SW 1271 (cell line): ENCODE results near the gene SSRP1.

Experiments
- DNase-seq, 2 experiments: peaks; one replicate each; lab custom pipeline; 2025; lab: John Stamatoyannopoulos, UW

Gene SSRP1

DNA sequence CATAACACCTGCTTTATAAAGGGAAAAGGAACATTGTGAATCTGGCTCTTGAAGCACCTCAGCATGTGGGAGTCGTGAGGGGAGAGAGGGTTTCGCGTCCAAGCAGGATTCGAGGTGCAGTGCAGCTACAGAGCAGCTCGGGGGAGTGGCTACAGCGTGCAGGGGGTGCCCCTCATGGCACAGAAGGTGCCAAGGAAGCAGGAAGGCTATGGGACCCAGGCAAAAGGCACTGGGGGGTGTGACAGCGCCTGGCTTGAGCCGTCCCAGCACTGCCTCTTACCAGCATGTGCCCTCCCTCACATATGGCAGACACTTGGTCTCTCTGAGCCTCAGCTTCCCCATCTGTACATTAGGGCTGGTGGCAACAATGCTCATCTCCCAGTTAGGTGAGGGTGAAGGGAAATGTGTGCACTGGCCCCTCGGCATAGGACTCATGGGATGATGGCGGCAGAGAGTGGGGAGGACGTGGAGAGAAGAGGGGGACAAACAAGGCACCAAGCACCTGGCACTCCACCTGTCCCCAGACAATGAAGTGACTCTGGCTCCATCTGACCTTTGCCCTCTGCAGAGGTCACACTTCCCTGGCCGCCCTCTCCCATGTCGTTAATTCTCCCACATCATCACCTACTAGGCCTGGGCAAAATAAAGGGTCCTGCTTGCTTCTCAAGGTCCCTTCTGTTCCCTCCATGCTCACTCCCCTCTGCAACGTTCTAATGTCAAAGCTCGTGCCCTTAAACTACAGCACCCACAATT lies 21.3 kb downstream of the SSRP1 start:
- no peak for DNase-seq

DNA sequence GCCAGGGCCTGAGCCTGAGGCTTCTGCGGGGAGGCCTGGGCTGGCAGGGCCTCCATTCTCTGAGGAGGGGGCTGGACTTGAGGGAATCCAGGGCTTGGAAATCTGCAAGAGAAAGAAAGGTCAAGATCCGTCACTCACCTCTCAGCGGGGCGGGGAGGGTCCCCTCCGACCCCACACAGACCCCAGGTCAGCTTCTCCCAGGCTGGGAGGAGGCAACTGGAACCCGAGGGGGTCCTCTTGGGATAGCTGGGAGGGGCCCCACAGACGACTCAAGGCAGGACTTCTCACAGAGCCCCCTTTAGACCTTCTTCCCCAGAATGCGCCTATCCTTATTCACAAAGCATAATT lies 21.9 kb downstream of the SSRP1 start:
- DNase-seq, result no peak

DNA sequence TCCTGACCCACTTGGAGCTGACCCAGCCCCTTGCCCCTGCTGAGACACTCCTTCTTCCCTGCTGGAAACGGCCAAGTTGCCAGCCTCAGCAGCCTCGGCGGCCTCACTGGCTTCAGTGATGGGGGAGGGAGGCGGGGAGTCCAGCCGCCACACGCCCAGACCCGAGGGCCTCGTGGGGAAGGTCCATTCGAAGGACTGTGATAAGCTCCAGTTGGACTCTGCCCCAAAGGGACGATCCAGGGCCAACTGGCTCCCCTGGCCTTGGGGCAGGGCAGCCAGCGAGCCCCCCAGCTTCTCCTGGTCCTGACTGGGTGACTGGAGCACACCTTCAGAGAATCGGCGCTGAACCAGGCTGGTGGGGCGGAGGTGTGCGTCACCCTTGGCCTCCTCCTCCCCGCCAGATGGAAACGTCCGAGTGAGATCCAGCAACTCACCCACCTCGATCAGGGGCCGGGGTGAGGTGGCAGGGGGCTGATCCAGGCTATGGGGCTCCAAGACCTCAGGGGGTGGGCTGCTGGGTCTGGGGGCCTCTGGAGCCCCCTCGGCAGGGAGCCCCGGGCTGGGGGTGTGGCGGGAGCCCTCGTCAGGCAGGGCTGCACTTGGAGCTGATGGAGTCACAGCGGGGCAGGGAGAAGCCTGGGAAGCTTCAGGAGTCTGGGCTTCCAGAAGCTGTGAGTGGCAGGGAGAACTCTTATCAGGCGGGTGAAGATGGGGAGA lies 22.5 kb downstream of the SSRP1 start:
- DNase-seq, result no peak

DNA sequence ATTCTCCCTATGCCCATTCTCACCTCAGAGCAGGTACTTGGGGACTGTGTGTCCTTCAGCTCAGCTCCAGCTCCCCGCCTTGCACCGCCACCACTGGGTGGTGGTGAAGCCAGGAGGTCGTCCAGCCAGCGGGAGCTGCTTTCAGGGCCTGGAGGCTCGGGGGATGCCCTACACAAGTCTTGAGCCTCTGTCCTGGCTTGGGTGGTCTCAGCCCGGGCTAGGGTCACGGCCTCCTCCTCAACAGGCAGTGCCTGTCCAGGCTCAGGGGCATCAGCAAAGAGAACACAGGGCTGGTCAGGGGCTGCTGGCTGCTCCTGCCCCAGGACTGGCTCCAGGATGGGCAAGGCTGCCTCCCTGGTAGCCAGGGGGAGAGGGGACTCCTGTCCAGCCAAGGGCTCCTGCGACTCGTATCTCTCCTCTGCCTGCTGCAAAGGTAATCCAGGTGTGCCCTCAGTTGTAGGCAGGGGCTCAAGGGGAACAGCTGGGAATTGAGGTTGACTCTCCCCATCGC lies 23.1 kb downstream of the SSRP1 start:
- no peak for DNase-seq

DNA sequence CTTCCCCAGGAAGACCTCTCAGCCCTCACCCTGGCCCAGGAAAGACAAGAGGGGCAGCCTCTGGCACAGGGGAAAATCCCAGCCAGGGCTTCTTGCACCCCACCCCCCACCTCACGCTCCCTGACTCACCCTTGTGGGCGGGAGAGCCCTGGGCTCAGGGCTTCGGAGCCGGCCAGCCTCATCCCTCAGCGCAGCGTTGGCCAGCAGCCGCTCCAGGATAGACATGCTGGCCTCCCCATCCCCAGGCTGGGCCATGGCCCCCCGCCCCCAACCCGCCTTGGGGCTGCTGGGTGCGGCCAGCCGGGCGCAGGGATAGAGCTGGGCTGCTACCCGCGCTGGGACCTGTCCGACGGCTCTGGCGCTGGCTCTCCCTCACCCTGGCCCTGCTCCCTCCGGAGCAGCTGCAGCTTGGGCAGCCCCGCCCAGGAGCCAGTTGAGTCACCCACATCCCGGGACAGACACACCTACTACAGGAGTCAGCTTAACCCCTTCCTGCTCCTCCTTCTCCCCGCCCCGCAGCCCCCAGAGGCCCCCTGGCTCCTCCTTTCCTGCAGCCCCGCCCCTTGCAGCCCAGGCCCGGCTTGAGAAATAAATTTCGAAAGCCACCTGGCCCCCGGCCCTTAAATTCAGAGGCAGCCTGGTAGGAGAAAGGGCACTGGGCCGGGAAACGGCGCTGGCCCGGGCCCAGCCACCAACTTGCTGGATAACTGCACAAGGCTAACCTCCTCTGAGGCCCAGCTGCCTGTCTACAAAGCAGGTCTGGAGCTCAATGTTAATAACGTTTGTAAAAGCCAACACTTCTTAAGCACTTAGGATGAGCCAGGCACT lies 24.4 kb downstream of the SSRP1 start:
- DNase-seq, result peak; percentile 80 to 95

DNA sequence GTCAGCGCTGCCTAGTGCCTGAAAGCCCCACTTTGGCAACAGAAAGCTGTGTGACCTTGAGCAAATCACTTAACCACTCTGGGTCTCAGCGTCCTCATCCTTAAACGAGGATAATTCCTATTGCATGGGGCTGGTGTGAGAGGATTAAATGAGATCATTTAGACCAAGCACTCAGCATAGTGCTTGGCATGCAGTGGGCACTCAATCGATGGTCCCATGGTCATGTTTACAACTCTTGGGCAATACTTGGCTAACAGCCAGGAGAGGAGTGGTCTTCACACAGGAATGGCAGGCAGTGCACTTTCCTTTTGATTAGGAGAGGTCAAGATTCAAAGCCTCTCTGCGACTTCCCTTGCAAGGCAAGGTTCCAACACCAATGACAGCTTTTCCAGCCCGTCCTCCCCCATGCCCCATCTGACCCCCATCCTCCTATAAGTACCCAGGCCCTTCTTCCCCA lies 25.0 kb downstream of the SSRP1 start:
- DNase-seq, result no peak

DNA sequence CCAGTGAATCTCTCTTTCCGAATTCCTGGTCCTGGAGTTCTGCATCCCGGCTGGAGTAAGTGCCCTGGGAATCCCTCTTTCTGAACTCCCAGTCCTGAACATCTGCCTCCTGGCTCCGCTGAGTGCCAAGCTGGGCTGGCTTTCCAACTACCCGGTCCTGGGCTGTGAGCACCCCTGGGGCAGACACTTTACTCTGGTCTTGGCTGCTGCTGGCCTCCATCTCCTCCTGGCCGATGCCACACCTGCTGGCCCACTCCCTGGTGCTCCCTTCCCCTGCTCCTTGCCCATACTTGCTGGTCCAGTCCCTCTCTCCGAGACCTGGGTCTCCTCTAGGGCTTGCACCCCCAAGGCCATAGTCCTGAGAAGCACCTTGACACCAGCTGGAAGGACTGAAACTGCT lies 25.6 kb downstream of the SSRP1 start:
- no peak for DNase-seq

DNA sequence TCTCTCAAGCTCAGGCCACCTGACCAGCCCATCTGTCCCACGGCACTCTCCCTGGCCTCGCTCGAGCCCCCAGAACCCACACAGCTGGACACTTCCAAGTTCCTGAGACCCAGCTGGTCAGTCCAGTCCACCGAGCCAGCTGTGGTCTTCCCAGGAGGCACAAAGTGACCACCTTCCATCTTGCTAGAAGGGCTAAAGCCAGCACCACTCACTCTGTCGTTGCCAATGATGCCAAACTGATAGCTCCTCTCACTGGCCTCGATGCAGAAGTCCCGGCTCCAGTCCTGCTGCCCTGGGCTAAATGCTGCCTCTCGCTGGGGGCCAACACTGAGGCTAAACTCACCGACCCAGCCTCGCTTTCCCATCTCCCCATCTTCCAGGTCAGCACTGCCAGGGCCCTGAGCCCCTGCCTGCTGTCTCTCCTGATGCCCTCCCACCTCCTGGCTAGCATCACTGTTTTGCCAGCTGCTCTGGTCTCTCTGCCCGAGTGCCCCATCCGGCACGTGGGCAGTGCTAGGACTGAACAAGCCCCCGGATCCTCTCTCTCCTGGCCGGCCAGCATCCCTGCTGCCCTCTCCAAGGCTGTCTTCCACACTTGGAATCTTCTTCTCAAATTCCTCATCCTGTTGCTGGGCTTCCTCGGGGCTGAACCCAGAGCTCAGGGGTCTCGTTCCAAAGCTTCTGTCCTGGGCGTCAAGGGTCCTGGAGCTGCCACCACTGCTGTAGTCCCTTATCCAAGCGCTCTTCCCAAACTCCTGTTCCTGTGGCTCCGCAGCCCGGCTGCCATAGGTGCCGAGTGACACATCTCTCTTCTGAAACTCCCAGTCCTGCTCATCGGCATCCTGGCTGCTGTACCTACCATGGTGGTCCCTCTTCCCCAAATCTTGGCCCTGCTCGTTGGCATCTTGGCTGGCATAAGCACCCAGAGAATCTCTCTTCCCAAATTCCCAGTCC lies 26.3 kb downstream of the SSRP1 start:
- no peak for DNase-seq

DNA sequence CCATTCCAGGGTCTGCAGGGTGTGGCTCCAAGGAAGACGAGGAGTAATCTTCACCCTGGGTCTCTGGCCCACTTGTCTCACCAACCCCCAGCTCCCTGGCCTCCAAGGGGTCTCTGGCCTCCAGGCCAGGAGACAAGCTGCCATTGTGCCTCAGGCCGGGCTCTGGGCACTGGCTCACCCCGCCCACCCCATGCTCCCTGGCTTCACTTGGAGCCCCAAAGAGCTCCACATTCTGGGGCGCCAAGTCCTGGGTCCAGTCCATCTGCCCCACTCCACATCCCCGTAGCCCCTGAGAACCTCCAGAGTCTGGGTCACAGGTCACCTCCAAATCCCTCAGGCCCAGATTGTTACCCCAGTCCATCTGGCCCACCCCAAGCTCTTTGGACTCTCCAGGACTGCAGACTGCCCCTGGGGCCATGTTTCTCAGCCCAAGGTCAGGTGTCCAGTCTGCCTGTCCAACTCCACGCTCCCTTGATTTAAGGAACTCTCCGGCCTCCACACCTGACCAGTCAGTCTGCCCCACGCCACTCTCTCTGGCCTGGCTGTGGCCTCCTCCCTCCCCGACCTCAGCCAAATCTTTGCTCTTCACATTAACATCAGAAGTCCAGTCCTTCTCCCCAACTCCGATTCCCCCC lies 27.1 kb downstream of the SSRP1 start:
- DNase-seq, result no peak

DNA sequence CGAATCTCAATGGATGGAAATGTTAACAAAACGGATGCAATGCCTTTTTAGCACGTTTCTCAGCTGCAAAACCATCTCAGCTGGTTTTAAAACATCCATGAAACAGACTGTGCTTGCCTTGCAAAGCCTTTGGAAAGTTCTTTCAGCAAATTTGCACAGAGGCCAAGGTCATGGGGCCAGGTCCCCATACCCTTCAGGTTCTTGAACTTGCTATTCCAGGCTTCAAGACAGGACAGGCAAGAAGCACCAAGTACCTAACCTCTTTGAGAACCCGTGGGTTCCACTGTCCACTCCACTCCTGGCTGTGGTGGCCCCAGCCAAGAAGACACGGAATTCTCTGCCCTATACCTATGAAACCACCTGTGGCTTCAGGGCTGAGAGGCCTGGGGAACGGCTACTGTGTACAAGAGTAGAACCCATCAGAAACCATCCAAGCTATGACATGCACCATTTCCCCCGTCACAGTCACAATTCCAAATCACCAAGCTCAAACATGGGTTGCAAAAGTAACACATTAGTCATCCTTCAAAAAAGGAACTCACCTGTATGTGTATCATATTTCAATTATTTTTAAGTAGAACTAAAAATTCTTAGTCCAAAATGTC lies 27.9 kb downstream of the SSRP1 start:
- no peak for DNase-seq

DNA sequence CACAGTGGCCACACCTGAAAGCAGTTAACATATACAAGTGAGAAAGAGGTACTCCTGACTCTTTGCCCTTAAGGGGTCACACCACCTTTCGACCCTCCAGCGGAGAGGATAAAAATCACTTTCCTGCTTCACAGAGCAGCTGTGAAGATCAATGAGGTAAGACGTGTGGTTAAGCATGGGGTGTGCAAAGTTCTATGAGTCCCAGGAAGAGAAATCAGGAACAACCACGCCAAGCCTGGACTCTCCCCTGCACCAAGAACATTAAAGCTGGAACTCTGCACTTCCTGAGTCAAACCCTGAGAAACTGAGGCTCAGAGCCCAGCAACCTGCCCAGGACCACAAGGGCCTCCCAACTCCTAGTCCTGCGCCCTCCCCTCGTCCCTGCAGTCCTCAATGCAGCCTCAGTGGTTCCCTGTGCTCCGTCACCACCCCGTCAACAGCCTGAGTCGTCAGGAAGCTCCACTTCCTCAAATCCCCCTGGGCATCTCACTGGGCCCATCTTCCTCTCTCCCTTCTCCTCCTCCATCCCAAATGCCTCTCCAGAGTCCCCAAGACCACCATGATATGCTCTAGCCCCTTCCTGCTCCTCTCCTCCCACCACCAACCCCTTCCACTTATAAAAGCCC lies 28.6 kb downstream of the SSRP1 start:
- no peak for DNase-seq

DNA sequence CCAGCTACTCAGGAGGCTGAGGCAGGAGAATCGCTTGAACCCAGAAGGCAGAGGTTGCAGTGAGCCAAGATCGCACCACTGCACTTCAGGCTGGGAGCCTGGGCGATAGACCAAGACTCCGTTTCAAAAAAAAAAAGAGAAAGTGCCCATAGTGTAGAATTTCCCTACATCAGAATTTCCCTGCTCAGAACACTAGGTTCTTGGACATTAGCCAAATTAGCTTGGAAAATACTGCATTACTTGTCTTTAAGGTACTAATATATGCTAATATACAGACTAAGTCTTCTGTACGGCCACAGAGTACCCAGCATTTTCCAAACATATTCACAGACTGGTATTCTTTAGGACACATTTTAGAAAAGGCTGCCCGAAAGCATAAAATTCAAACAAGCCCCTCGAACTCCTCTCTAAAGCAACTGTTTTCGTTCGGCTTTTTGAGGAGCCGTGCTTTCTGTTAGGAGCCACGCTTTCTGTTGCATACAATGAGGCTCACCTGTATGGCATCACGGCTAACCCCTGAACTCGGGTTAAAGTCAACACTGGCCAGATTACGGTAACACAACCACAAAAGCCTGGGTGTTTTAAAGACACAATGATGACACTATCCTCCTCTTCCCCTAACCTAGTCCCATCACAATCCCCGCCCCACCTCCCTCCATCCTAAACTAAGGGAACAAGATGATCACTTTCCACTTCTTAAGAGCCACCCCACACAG lies 29.4 kb downstream of the SSRP1 start:
- DNase-seq, result no peak

DNA sequence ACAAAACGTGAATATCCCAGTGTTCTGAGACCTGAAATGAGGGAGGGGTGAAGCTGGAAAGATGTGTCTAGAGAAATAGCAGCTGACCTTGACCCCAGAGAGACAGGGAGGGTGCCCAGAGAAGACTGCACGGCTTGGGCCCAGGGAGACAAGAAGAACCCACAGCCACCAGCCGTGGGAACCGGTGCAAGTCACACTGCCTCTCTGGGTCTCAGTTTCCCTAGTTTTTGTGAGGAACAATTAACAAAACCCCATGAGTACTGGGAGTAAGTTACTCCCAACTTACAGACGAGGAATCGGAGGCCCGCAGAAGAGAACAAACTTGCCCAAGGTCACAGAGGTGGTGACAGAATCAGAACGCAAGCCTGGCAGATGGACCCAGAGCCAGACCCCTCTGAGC lies 30.2 kb downstream of the SSRP1 start:
- DNase-seq, result no peak

DNA sequence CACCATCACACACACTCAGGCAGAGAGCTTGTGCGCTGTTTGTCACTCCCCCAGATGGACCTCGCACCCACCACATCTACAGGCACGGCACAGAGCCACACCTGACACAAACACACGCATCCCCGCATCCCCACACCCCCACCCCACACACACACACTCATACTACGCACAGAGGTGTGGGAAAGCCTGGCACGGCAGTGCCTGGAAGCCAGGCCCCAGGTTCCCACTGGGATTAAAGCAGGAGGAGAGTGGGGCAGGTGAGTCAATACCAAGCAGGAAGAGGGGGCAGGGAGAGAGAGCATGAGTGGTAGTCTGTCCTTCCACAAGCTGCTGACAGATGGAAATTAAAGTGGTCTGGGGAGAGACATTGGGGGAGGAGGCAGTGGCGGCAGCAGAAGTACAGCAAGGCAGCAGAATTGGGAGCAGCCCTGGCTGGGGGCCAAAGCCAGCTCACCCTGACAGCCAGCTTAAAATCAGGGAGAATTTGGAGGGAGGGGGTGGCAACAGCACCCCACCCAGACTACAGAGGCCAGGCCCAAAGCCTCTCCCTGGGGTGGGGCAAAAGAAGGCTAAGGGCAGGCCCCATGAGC lies 31.6 kb downstream of the SSRP1 start:
- DNase-seq, result no peak

DNA sequence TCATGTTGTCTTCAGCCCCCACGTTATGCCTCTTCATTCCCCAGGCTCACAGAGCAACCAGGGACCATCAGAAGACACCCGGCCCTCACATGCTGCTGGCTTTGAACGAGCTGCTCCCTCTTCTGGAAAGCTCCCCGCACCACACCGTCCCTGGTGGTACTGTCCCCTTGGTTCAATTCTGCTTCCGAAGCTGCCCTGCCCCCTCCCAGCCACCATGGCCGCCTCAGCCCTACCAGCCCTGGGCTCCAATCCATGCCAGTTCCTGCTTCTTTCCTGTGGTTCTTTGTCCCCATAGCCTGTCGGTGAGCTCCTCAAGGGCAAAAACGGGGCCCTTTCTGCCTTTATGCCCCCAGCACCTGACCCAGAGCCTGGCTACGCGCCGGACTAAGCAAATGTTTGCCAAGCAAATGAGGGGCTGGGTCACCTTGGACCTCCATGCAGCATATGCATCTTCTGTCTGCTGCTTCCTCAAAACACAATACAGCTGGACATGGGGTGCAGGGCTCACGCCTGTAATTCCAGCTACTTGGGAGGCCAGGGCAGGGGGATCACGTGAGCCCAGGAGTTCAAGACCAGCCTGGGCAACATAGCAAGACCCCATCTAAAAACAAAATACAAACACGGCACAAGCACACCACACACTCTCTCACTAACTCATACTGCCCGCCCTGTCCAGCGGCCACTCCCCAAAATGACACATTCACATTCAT lies 32.3 kb downstream of the SSRP1 start:
- DNase-seq, result no peak

DNA sequence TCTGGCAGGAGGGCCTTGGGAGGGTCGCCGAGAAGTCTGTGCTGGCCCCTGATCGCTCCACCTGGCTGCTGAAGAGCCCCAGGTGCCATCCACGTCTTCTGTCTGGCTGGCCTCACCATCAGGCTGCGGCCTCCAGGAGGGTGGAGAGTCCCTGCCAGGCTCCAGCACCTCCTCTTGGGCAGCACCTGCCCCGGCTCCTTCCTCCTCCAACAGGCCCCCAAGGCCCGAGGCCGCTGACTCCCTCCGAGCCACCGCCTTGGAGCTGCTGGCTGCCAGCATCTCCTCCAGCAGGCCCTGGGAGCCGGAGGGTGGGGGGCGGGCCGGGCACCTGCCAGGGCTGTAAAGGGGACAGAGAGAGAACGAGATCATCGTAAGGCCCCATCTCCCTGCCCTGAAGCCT lies 33.2 kb downstream of the SSRP1 start:
- DNase-seq, result no peak

DNA sequence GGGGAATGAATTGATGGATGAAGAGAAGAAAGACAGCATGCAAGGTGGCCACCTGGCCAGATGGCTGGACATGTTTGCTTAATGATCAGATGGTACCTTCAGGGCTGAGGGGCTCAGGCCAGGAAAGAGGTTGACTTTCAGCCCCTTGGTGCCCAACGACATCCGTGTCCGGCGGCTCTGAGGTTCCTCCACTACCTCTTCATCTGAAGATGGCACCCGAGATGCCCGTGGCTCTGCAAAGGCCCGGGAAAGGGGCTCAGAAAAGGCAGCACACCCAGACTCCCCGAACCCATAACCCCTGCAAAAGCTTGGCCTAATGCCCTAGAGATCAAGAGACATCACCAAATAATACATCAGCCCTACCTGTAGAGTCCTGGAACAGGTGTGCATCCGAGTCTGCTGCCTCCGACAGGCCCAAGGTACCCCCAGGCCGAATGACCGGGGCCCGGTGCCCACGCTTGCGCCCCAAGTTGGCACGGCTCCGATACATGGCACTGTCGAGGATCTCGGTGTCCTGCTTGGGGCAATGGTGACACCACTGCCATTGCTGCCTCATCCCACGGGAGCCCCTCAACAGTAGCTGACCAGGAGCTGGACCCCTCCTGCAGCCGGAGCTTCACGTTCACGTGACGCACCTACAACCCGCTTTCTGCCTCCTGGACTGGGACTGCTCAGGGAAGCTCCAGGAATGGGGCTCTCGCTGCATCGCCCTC lies 33.8 kb downstream of the SSRP1 start:
- no peak for DNase-seq

DNA sequence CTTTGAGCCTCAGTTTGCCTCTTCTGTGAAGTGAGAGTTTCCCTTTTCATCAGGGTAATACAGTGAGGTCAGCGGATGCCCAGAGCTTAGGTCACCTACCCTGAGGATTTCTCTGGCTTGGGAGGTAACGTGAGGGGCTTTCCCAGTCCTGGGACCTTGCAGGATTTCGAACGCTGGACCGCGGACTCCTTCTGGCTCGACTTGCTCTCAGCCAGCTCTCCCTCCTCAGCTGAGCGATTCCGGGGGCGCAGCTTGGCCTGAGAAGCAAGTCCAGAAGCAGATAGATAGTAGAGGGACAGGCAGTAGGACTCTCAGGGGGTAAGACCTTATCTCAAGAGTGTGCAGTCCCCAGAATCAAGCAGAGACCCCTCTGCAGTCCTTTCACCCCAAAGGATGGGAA lies 34.9 kb downstream of the SSRP1 start:
- DNase-seq, result no peak
